GF-D8 (cell line): Measurements from ENCODE around the gene BOLL.
"Not testable (repeated sequence)": the region's sequence is repeated elsewhere in the genome, so short reads cannot be mapped to it uniquely, and the experiment has no call there.

Experiments used
- DNase-seq: peaks from one replicate; lab custom pipeline; 2025; lab: John Stamatoyannopoulos, UW

BOLL gene

DNA sequence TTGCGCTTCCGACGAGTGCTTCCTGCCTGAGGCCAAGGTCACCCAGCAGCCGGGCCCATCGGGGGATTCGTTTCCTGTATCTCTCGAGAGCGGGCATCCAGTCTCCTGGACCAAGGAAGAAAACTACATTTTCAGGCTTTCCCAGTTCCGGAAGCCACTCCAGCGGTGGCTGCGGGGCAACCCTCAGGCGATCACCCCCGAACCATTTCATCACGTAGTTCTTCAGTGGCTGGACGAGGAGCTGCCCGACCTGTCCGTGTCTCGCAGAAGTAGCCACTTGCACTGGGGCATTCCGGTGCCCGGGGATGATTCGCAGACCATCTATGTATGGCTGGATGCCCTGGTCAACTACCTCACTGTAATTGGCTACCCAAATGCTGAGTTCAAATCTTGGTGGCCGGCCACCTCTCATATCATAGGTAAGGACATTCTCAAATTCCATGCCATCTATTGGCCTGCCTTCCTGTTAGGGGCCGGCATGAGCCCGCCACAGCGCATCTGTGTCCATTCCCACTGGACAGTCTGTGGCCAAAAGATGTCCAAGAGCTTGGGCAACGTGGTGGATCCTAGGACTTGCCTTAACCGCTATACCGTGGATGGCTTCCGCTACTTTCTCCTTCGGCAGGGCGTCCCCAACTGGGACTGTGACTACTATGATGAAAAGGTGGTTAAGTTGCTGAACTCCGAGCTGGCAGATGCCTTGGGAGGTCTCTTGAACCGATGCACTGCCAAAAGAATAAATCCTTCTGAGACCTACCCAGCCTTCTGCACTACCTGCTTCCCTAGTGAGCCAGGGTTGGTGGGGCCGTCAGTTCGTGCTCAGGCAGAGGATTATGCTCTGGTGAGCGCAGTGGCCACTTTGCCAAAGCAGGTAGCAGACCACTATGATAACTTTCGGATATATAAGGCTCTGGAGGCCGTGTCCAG, 78.9 kb downstream of the BOLL start:
- no peak for DNase-seq

DNA sequence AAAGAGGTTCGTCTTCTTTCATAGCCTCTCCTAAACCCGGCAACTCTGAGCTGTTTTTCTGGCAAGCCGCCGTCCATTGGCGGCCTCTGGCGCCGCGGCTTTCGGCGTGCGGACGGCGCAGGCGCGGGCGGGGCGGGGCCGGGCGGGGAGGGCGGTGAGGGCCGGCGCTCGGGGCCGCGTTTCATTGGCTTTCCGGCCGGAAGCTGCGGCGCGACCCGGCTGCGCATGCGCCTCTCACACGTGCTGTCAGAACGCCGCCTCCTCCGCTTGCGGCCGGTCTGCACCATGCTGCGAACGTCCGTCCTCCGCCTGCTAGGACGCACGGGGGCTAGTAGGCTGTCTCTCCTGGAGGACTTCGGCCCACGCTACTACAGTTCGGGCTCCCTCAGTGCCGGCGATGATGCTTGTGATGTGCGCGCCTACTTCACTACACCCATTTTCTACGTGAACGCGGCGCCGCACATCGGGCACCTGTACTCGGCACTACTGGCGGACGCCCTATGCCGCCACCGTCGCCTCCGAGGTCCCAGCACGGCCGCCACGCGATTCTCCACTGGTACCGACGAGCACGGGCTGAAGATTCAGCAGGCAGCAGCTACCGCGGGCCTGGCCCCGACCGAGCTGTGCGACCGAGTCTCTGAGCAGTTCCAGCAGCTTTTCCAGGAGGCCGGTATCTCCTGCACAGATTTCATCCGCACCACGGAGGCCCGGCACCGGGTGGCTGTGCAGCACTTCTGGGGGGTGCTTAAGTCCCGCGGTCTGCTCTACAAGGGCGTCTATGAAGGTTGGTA, 79.8 kb downstream of the BOLL start, which contains the start of gene MARS2:
TSS of gene MARS2 (plus strand) at position 249 of the 791 bp plus-strand sequence. CDS start at position 286, 37 bp downstream.
- DNase-seq: peak; percentile 77

GRCh38 chr2:197704434-197705120, 80.5 kb downstream of the BOLL start:
- peak; percentile 60 for DNase-seq

DNA sequence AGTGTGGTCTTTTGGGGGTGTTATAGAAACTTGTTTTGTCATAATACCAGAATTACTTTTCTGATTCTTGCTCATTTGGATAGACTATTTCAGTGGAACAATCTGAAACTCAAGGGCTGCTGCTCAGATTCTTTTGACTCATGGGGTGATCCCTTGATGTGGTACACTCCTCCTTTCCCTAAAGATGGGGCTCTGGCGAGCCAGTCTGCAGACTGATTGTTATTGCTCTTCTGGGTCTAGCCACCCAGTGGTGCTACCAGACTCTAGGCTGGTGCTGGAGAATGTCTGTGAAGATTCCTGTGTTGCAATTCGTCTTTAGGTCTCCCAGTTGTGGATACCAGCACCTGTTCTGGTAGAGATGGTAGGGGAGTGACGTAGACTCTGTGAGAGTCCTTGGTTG, 84.2 kb downstream of the BOLL start:
- no peak for DNase-seq

GRCh38 chr2:197699724-197700123, 85.4 kb downstream of the BOLL start:
- DNase-seq: not testable (repeated sequence)

GRCh38 chr2:197696571-197696970, 88.5 kb downstream of the BOLL start:
- not testable (repeated sequence) for DNase-seq

DNA sequence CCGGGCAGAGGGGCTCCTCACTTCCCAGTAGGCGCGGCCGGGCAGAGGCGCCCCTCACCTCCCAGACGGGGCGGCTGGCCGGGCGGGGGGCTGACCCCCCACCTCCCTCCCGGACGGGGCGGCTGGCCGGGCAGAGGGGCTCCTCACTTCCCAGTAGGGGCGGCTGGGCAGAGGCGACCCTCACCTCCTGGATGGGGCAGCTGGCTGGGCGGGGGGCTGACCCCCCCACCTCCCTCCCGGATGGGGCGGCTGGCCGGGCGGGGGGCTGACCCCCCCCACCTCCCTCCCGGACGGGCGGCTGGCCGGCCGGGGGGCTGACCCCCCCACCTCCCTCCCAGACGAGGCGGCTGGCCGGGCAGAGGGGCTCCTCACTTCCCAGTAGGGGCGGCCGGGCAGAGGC, 89.1 kb downstream of the BOLL start:
- DNase-seq: not testable (repeated sequence)

- not testable (repeated sequence) for DNase-seq
These were observed 89.9 kb downstream of the BOLL start for GRCh38 chr2:197695206-197695605.

DNA sequence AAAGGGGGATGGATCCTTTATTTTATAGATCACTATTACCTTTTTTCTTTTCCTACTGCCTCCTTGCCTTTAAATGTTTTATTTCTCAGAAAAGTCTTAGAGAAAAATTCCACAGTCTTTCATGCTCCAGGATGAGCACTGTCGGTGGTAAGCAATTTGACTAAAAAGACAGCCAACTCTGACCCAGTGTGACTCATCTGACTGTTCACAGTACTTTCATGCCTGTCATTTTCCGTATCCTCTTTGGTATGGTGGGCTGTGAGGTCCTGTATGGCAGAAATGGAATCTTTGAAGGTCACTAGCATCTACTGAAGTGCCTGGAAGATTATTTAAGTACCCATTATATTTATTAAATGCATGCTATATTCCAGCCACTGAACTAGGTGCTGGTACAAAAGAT, 107.6 kb downstream of the BOLL start:
- DNase-seq: no peak

DNA sequence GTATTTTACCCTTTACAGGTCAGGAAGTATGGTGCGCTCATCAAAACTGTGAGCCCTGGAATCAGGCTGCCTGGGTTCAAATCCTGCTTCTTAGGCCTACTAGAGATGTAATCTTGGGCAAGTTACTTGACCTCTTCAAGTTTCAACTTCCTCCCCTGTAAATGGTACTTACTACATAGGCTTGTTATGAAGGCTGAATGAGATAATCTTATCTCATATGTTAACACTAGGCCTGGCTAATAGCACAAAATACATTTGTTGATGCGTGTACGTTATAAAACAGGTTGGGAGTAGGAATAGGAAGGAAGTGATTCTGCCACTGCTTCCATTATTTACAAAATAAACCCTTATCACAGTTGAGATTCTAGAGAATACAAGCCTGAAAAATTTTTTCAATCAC, 108.1 kb downstream of the BOLL start:
- DNase-seq: no peak
